Prostate gland (tissue), 2 donors: ENCODE measurements around the gene IFNG.

Experiments
- POLR2A ChIP-seq: fragments of 450-650 bp; IDR thresholded peaks from one replicate; pipeline ENCODE4 v1.6.1; 2016; ENCODE audit warnings: antibody characterized with exemption, mild to moderate bottlenecking
- TF ChIP-seq, protein P1 (sequence below), 4 experiments: fragments of 200-600 bp in 2 of 4; fragments of 450-650 bp in 2 of 4; sonication (generic) in 2 of 4; IDR thresholded peaks; 1 replicate in 3 of 4; 2 replicates in 1 of 4; pipeline ENCODE4 v1.5.1; 2016 to 2019; ENCODE audit warnings: antibody characterized with exemption in 4 of 4, mild to moderate bottlenecking in 2 of 4, moderate library complexity in 2 of 4

DNA sequence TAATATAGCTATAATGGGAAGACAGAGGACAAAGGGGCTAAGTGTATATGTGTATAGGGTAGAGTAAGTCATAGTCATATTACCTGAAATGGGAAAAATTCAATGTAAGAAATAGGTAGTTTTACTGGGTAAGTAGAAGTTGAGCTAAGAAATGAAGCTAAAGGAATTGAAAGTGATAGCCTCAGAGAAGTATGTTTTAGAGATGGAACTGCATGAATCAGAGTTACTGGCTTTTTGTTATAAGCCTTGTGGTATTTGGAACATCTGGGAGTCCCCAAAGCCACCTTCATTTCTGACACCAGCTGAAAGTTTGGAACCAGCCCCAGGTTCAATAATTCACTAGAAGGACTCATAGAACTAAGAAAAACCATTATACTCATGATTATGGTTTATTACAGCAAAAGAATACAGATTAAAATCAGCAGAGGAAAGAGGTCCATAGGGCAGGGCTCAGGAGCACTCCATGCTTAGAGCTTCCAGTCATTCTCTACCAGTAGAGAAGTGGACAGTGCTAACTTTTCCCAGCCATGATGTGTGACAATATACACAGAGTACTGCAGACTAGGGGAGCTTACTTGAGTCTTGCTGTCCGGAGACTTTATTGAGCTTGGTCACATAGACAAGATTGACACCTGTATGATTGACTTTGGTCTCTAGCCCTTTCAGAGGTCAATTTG lies 9.8 kb upstream of the IFNG start:
- TF ChIP-seq, protein P1, sequence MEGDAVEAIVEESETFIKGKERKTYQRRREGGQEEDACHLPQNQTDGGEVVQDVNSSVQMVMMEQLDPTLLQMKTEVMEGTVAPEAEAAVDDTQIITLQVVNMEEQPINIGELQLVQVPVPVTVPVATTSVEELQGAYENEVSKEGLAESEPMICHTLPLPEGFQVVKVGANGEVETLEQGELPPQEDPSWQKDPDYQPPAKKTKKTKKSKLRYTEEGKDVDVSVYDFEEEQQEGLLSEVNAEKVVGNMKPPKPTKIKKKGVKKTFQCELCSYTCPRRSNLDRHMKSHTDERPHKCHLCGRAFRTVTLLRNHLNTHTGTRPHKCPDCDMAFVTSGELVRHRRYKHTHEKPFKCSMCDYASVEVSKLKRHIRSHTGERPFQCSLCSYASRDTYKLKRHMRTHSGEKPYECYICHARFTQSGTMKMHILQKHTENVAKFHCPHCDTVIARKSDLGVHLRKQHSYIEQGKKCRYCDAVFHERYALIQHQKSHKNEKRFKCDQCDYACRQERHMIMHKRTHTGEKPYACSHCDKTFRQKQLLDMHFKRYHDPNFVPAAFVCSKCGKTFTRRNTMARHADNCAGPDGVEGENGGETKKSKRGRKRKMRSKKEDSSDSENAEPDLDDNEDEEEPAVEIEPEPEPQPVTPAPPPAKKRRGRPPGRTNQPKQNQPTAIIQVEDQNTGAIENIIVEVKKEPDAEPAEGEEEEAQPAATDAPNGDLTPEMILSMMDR (IDR thresholded peaks at IDR 0.05) = no peak
- TF ChIP-seq POLR2A = no peak
